ENCODE measurements around the gene BMP2K. TPM values are rescaled to one million over a fixed set of nuclear protein-coding genes. Genes with fewer than 3 reads are reported as not detected.

BMP2K gene
- total and polyA plus RNA-seq, 2 experiments from 2014 or later, result 8.2 to 32.5 TPM

DNA sequence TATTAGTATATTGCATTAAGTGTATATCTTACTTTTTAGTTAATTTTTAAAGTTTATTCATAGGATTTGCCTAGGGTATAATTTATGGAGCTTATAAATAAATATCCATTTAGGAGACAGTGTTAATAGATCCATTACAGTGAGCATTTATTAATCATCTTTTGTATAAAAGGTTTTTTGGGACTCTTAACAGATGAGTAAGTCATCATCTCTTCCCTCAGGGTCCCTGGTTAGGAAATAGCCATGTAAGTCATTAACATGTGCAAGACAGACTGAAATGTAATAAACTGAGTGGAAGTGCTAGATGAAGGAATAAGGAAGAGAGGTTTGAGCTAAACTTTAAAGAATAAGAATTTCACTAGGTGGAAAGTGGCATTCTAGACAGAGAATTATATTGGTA lies 93.9 kb downstream of the BMP2K start:
- Histone ChIP-seq H3K9me2 (ENCODE audit: insufficient read depth) (no peaks in the 10 kb centered on the region), H3K4me3 (no peak overlapping the region), H2AFZ (no peak overlapping the region), H3K79me2 (replicated peaks; ENCODE audit: insufficient read depth) (no peaks in the 10 kb centered on the region), H3K27ac (ENCODE audit: low read depth) (no peak overlapping the region), H3F3A (replicated peaks; ENCODE audit: low read depth) (no peaks in the 10 kb centered on the region), H3K27me3 (ENCODE audit: insufficient read depth) (no peaks in the 10 kb centered on the region), H3K4me1 (ENCODE audit: insufficient read depth) (0 out of 2 replicates have a peak, but pooled peaks cover under 1% of the 10 kb centered on the region), H3K4me2 (no peak overlapping the region), H3K36me3 (ENCODE audit: insufficient read depth) (peaks cover 19% of the 10 kb centered on the region; the same call in 1 of the 2 replicates), H4K20me1 (replicated peaks; ENCODE audit: insufficient read depth) (no peaks in the 10 kb centered on the region)
- H3K4me1 Mint-ChIP-seq, result no peaks in the 10 kb centered on the region; the same call in 2 of the 3 replicates
- DNase-seq (ENCODE audit: low spot score) (no peak), ATAC-seq (no peak)
- H3K27me3 Mint-ChIP-seq (ENCODE audit: insufficient read depth, low read depth, poor library complexity), result no peaks in the 10 kb centered on the region
- no peak overlapping the region for H3K4me3 Mint-ChIP-seq
- H3K9me3 Mint-ChIP-seq, result no peaks in the 10 kb centered on the region; the same call in 2 of the 3 replicates
- H3K27ac Mint-ChIP-seq, result no peak overlapping the region
- peaks cover 38% of the 10 kb centered on the region for H3K36me3 Mint-ChIP-seq (ENCODE audit: low read depth)
- TF ChIP-seq POLR2AphosphoS5 (IDR thresholded peaks at IDR 0.05; ENCODE audit: low read depth), result no peak
- no peak for TF ChIP-seq EZH2 (IDR thresholded peaks at IDR 0.05; ENCODE audit: low read depth, unreplicated experiment)
- no peak for TF ChIP-seq ZNF114 (CRISPR knock-in tag; IDR thresholded peaks at IDR 0.05)
- no peak for TF ChIP-seq NANOG (IDR thresholded peaks at IDR 0.05; ENCODE audit: borderline replicate concordance)
- no peak for TF ChIP-seq ZNF331 (CRISPR knock-in tag; IDR thresholded peaks at IDR 0.05; ENCODE audit: low read depth)
- TF ChIP-seq JUNB (IDR thresholded peaks at IDR 0.05; ENCODE audit: unreplicated experiment), result no peak
- TF ChIP-seq, protein P1, sequence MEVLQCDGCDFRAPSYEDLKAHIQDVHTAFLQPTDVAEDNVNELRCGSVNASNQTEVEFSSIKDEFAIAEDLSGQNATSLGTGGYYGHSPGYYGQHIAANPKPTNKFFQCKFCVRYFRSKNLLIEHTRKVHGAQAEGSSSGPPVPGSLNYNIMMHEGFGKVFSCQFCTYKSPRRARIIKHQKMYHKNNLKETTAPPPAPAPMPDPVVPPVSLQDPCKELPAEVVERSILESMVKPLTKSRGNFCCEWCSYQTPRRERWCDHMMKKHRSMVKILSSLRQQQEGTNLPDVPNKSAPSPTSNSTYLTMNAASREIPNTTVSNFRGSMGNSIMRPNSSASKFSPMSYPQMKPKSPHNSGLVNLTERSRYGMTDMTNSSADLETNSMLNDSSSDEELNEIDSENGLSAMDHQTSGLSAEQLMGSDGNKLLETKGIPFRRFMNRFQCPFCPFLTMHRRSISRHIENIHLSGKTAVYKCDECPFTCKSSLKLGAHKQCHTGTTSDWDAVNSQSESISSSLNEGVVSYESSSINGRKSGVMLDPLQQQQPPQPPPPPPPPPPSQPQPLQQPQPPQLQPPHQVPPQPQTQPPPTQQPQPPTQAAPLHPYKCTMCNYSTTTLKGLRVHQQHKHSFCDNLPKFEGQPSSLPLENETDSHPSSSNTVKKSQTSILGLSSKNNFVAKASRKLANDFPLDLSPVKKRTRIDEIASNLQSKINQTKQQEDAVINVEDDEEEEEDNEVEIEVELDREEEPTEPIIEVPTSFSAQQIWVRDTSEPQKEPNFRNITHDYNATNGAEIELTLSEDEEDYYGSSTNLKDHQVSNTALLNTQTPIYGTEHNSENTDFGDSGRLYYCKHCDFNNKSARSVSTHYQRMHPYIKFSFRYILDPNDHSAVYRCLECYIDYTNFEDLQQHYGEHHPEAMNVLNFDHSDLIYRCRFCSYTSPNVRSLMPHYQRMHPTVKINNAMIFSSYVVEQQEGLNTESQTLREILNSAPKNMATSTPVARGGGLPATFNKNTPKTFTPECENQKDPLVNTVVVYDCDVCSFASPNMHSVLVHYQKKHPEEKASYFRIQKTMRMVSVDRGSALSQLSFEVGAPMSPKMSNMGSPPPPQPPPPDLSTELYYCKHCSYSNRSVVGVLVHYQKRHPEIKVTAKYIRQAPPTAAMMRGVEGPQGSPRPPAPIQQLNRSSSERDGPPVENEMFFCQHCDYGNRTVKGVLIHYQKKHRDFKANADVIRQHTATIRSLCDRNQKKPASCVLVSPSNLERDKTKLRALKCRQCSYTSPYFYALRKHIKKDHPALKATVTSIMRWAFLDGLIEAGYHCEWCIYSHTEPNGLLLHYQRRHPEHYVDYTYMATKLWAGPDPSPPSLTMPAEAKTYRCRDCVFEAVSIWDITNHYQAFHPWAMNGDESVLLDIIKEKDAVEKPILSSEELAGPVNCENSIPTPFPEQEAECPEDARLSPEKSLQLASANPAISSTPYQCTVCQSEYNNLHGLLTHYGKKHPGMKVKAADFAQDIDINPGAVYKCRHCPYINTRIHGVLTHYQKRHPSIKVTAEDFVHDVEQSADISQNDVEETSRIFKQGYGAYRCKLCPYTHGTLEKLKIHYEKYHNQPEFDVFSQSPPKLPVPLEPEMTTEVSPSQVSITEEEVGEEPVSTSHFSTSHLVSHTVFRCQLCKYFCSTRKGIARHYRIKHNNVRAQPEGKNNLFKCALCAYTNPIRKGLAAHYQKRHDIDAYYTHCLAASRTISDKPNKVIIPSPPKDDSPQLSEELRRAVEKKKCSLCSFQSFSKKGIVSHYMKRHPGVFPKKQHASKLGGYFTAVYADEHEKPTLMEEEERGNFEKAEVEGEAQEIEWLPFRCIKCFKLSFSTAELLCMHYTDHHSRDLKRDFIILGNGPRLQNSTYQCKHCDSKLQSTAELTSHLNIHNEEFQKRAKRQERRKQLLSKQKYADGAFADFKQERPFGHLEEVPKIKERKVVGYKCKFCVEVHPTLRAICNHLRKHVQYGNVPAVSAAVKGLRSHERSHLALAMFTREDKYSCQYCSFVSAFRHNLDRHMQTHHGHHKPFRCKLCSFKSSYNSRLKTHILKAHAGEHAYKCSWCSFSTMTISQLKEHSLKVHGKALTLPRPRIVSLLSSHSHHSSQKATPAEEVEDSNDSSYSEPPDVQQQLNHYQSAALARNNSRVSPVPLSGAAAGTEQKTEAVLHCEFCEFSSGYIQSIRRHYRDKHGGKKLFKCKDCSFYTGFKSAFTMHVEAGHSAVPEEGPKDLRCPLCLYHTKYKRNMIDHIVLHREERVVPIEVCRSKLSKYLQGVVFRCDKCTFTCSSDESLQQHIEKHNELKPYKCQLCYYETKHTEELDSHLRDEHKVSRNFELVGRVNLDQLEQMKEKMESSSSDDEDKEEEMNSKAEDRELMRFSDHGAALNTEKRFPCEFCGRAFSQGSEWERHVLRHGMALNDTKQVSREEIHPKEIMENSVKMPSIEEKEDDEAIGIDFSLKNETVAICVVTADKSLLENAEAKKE (CRISPR knock-in tag; IDR thresholded peaks at IDR 0.05), result no peak
- no peak for TF ChIP-seq EZH2phosphoT487 (IDR thresholded peaks at IDR 0.05; ENCODE audit: unreplicated experiment)
- no peak for TF ChIP-seq CTCF (conservative IDR thresholded peaks at IDR 0.05; ENCODE audit: low read depth in 2 of 2)
- TF ChIP-seq, protein P2, sequence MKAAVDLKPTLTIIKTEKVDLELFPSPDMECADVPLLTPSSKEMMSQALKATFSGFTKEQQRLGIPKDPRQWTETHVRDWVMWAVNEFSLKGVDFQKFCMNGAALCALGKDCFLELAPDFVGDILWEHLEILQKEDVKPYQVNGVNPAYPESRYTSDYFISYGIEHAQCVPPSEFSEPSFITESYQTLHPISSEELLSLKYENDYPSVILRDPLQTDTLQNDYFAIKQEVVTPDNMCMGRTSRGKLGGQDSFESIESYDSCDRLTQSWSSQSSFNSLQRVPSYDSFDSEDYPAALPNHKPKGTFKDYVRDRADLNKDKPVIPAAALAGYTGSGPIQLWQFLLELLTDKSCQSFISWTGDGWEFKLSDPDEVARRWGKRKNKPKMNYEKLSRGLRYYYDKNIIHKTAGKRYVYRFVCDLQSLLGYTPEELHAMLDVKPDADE (IDR thresholded peaks at IDR 0.05), result no peak
- TF ChIP-seq CREB1 (CRISPR knock-in tag; IDR thresholded peaks at IDR 0.05; ENCODE audit: low read depth), result no peak
- no peak for TF ChIP-seq STAT1 (IDR thresholded peaks at IDR 0.05; ENCODE audit: unreplicated experiment)
- TF ChIP-seq REST (IDR thresholded peaks at IDR 0.05; ENCODE audit: unreplicated experiment), result no peak

Data from GM23338 (cell line).